Esophagus muscularis mucosa (tissue), 4 donors: ENCODE measurements around the gene SPSB1. TPM values are rescaled to one million over a fixed set of nuclear protein-coding genes. Genes with fewer than 3 reads are reported as not detected.

Experiments used
- DNase-seq: peaks from one replicate; pipeline ENCODE4 v3.0.0-alpha.2; 2017; ENCODE audit errors: extremely low spot score
- H3K27ac ChIP-seq, 4 donors: fragments of 200-600 bp; sonication (generic); replicated peaks in 1 of 4; 1 replicate in 3 of 4; 2 replicates in 1 of 4; pipeline ENCODE4 v1.5.1; 2016 to 2019; ENCODE audit warnings: mild to moderate bottlenecking in 1 of 4
- H3K27me3 ChIP-seq, 4 donors: fragments of 200-600 bp; sonication (generic); one replicate each; pipeline versions ENCODE4 v1.5.1 to v1.6.0; 2016 to 2019
- H3K36me3 ChIP-seq, 4 donors: fragments of 200-600 bp; sonication (generic); one replicate each; pipeline ENCODE4 v1.5.1; 2016 to 2019
- H3K4me1 ChIP-seq, 4 donors: fragments of 200-600 bp; sonication (generic); one replicate each; pipeline ENCODE4 v1.5.1; 2016 to 2019
- H3K4me3 ChIP-seq, 4 donors: fragments of 200-600 bp; sonication (generic); 1 replicate in 2 of 4; 2 replicates in 2 of 4; pipeline ENCODE4 v1.5.1; 2016 to 2019; ENCODE audit warnings: mild to moderate bottlenecking in 4 of 4, moderate library complexity in 1 of 4
- H3K9me3 ChIP-seq, 4 donors: fragments of 200-600 bp; sonication (generic); 1 replicate in 3 of 4; 2 replicates in 1 of 4; pipeline ENCODE4 v1.5.1; 2016 to 2019
- CTCF ChIP-seq, 3 experiments: fragments of 200-600 bp in 2 of 3; fragments of 450-650 bp in 1 of 3; sonication (generic) in 2 of 3; IDR thresholded peaks; one replicate each; pipeline ENCODE4 v1.5.1; 2017 to 2019; ENCODE audit warnings: antibody characterized with exemption in 3 of 3, mild to moderate bottlenecking in 2 of 3, moderate library complexity in 1 of 3
- EP300 ChIP-seq: sonication (generic); formaldehyde crosslinking; IDR thresholded peaks from one replicate; pipeline ENCODE4 v1.6.1; 2017; ENCODE audit warnings: antibody characterized with exemption
- POLR2A ChIP-seq: fragments of 450-650 bp; IDR thresholded peaks from one replicate; pipeline ENCODE4 v1.6.1; 2017; ENCODE audit warnings: antibody characterized with exemption, moderate library complexity, mild to moderate bottlenecking, low read depth
- POLR2AphosphoS5 ChIP-seq, 2 donors: sonication (generic); formaldehyde crosslinking; IDR thresholded peaks; one replicate each; pipeline ENCODE4 v1.6.1; 2017; ENCODE audit warnings: antibody characterized with exemption in 2 of 2
- WGBS: methylation state at CpG from one replicate; pipeline ENCODE4 v1.1.5; 2018; 5-methylcytosine and 5-hydroxymethylcytosine counted together
- intact Hi-C: fragments of 100-400 bp; cut with DNase I; formaldehyde crosslinking; loops from one replicate; pipeline ENCODE4 v1.15.1; 2023
- total RNA-seq, 4 donors: library from RNA; depleted of rRNA; stranded (reverse); fragments of >200 nt; gene quantifications; one replicate each; pipeline versions ENCODE4 v1.1.0 to v1.2.1, GENCODE V29; 2016

The SPSB1 gene
- total RNA-seq, 4 donors from 2014 or later = 61.0 to 104 (median 97.4) TPM

DNA sequence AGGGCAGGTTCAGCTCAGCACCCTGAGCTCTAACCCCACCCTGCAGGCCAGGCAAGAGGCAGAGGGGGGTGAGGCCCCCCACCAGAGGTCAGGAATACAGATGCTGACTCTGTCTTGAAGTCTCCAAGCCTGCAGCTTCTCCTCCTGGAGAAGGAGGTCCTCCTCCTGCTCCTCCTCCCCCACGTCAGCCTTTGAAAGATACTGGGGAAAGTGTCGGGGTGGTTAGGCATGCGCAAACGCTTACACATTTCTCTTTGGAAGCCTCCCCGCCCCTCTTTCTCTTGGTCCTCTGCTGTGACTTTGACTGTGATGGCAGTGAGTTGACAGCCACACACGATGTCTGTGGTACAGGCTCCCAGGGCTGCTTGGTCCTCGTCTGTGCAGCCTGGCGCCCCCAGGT is 65.3 kb downstream of the SPSB1 start:
- TF ChIP-seq CTCF (IDR thresholded peaks at IDR 0.05) (no peak), POLR2AphosphoS5 (IDR thresholded peaks at IDR 0.05) (no peak), EP300 (no peak), POLR2A (no peak)
- WGBS = 87% methylated on average over 8 of the region's 8 CpGs

DNA sequence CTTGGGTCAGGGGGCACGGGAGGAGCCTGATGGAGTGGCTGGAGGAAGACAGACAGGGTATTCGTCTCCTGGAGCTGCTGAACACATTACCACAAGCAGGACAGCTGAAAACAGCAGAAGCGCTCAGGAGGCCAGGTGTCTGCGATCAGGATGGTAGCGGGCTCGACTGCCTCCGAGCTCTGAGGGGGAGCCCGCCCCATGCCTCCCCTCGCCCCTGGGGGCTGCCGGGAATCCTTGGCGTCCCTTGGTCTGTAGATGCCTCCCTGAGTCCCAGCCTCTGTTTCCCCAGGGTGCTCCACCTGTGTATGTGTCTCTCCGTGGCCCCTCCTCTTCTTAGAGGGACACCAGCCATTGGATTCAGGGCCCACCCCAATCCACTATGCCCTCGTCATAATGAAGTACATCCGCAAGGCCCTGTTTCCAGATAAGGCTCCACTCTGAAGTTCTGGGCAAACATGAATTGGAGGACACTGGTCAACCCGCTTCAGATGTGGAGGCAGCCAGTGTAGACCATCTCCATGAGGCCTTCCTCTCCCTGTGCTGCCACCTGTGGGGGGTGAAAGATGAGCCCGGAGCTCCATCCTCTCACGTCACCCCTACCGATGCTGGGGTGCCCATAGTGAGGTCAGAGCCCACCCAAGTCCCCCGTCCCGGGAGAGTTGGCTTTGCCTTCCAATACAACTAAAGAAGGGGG is 67.8 kb downstream of the SPSB1 start:
- Histone ChIP-seq H3K4me1 (peaks cover 25 to 98% (median 79%) of the 10 kb centered on the region in 4 donors), H3K36me3 (peaks cover 29 to 35% (median 31%) of the 10 kb centered on the region in 4 donors), H3K27me3 (no peaks in the 10 kb centered on the region), H3K4me3 (no peak overlapping the region), H3K27ac (peak overlapping the region; percentile 6 to 95 (median 83)), H3K9me3 (no peaks in the 10 kb centered on the region)
- WGBS = 89% methylated on average over 20 of the region's 20 CpGs
- no peak for DNase-seq
- intact Hi-C loops = no loop called here
- TF ChIP-seq CTCF (IDR thresholded peaks at IDR 0.05) = no peak
- TF ChIP-seq POLR2A = no peak
- TF ChIP-seq EP300 = no peak
- no peak for TF ChIP-seq POLR2AphosphoS5 (IDR thresholded peaks at IDR 0.05)

More for the DNA sequence above, 65.3 kb downstream of the SPSB1 start:
- DNase-seq = no peak
- Histone ChIP-seq H3K4me3 (no peak overlapping the region), H3K27ac (no peak overlapping the region), H3K27me3 (no peaks in the 10 kb centered on the region), H3K9me3 (no peaks in the 10 kb centered on the region), H3K4me1 (peaks cover 16 to 96% (median 81%) of the 10 kb centered on the region in 4 donors), H3K36me3 (peaks cover 29 to 36% (median 33%) of the 10 kb centered on the region in 4 donors)
- intact Hi-C loops = no loop called here

DNA sequence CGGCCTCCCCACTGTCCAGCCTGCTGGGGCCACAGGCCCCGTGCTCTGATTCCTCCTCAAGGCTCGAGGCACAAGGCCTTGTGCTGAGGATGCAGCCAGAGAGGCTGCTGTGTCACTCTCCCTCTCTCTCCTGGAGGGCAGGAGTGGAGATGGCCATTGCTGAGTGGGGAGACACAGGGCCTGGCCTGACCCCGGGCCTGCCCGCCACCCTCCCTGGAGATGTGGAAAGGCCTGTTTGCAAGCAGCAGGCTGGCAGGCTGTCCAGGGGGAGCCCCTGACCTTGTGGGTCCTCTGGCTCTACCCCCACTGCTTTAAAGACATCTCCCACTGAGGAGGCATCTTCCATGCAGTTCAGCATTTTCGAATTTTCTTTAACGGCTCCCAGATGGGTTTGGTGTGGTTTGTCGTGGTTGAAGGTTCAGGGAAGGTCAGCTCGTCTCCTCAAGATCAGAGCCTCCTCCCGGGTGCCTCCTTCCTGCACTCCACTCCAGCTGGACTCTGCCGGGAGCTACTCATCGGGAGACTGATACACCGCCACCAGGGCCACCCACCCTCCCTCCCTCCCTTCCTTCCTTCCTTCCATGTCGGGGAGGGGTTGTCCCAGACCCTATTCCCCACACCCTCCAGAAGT is 69.1 kb downstream of the SPSB1 start:
- WGBS = 44% methylated on average over 14 of the region's 14 CpGs
- no peak for DNase-seq
- Histone ChIP-seq H3K36me3 (peaks cover 19 to 22% (median 19%) of the 10 kb centered on the region in 4 donors), H3K27me3 (no peaks in the 10 kb centered on the region), H3K4me3 (no peak overlapping the region), H3K9me3 (no peaks in the 10 kb centered on the region), H3K4me1 (peaks cover 25 to 98% (median 84%) of the 10 kb centered on the region in 4 donors), H3K27ac (peak overlapping the region; percentile 44 to 95 (median 83))
- intact Hi-C loops = no loop called here
- TF ChIP-seq CTCF (IDR thresholded peaks at IDR 0.05) (no peak), POLR2AphosphoS5 (IDR thresholded peaks at IDR 0.05) (no peak), EP300 (no peak), POLR2A (no peak)

GRCh38 chr1:9362488-9362887 is 69.8 kb downstream of the SPSB1 start:
- Histone ChIP-seq H3K27ac (peak overlapping the region; percentile 75 to 95 (median 93)), H3K4me1 (peaks cover 25 to 98% (median 87%) of the 10 kb centered on the region in 4 donors), H3K36me3 (peaks cover 16 to 23% (median 19%) of the 10 kb centered on the region in 4 donors), H3K4me3 (no peak overlapping the region), H3K9me3 (no peaks in the 10 kb centered on the region), H3K27me3 (no peaks in the 10 kb centered on the region)
- TF ChIP-seq POLR2A = no peak
- TF ChIP-seq CTCF (IDR thresholded peaks at IDR 0.05) = no peak
- TF ChIP-seq POLR2AphosphoS5 (IDR thresholded peaks at IDR 0.05) = no peak
- no peak for TF ChIP-seq EP300
- no peak for DNase-seq
- whole genome bisulfite sequencing = 79% methylated on average over 6 of the region's 12 CpGs
- intact Hi-C loops = no loop called here
